H1 (cell line): ENCODE measurements around the gene RAB1B. TPM values are rescaled to one million over a fixed set of nuclear protein-coding genes. Genes with fewer than 3 reads are reported as not detected.

Experiments used
- BRCA1 ChIP-seq: IDR thresholded peaks from 2 replicates; pipeline ENCODE4 v1.6.1; 2012; ENCODE audit warnings: low read depth, low read length, improper control_type of control experiment
- FOSL1 ChIP-seq: IDR thresholded peaks from 2 replicates; pipeline ENCODE4 v1.6.1; 2011; ENCODE audit warnings: mild to moderate bottlenecking, low read depth, low read length, moderate library complexity; ENCODE audit not compliant: insufficient read depth
- JUND ChIP-seq: IDR thresholded peaks from 2 replicates; pipeline ENCODE4 v1.6.1; 2011; ENCODE audit warnings: mild to moderate bottlenecking, improper control_type of control experiment, low read length
- KDM1A ChIP-seq: fragments of 200-600, 300-600 bp; sonication (generic); IDR thresholded peaks from 2 replicates; pipeline ENCODE4 v1.7.1; 2016; ENCODE audit warnings: mild to moderate bottlenecking, low read length, borderline replicate concordance
- KDM4A ChIP-seq: IDR thresholded peaks from one replicate; pipeline ENCODE4 v1.7.1; 2012; ENCODE audit warnings: low read depth, mild to moderate bottlenecking, moderate library complexity, low read length, inconsistent platforms; ENCODE audit not compliant: severe bottlenecking
- SRF ChIP-seq: IDR thresholded peaks from 2 replicates; pipeline ENCODE4 v1.6.1; 2011; ENCODE audit warnings: mild to moderate bottlenecking, low read depth, low read length, moderate library complexity
- TAF1 ChIP-seq: IDR thresholded peaks from 2 replicates; pipeline ENCODE4 v1.6.1; 2011; ENCODE audit warnings: mild to moderate bottlenecking, low read depth, low read length
- polyA plus RNA-seq, 7 experiments: library from polyadenylated mRNA; depleted of rRNA in 3 of 7; stranded (reverse) in 5 of 7; unstranded in 2 of 7; fragments of >200 nt in 5 of 7; fragments of 200-250 nt in 2 of 7; gene quantifications; 1 replicate in 5 of 7; 2 replicates in 1 of 7; 4 replicates in 1 of 7; pipeline versions ENCODE4 v1.2.1 to v1.2.3, GENCODE V29; 2011 to 2013; ENCODE audit warnings: missing spikeins in 2 of 7, mixed read lengths in 2 of 7
- total RNA-seq: library from RNA; stranded (reverse); fragmentation: NEBNext Ultra II Directional; extraction: Animal tissue kit (Norgen Biotek cat#: 25700); gene quantifications from 2 replicates; pipeline ENCODE4 v1.2.1, GENCODE V29; 2021
- TF ChIP-seq, protein P1 (sequence below): fragments of 300-600 bp; sonication (generic); IDR thresholded peaks from 2 replicates; pipeline ENCODE4 v1.7.1; 2012; ENCODE audit warnings: low read length, moderate library complexity, mild to moderate bottlenecking, inconsistent platforms; ENCODE audit not compliant: insufficient replicate concordance

The RAB1B gene
- total and polyA plus RNA-seq, 2 of the 8 experiments (the other 6 are each of a cell fraction or from before 2014, with no cell fraction given) = 100 to 217 TPM

DNA sequence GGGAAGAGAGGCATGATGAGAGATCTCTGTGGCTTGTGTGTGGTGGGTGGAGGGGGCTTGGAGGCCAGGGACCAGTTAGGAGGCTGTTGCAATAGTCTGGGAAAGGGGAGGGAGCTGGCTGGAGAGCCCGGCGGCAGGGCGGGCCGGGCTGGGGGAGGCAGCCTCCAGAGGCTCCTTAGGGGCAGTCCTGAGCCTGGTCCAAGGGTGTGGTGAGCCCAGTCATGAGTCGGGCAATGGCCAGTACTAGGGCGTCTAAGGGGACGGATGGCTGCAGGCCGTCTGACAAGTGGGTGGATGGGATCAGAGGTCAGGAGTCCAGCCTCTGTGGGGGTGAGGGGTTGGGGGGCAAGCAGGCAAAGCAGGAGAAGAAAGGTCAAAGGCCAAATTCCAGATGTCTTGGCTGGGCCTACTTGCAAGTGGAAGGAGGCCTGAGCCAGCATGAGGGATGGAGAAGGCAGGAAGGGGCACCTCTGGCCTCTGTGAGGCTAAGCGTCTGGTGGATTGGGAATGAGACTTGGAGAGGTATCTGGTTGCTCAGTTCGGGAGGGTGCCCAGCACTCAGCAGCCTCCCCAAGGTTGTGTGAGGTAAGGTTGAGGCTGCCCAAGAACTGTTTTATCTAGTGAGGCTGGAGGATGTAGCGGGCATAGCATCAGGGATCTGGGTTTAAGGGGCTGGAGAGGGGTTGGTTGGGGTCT lies 54.4 kb downstream of the RAB1B start (continued):
- TF ChIP-seq, protein P1, sequence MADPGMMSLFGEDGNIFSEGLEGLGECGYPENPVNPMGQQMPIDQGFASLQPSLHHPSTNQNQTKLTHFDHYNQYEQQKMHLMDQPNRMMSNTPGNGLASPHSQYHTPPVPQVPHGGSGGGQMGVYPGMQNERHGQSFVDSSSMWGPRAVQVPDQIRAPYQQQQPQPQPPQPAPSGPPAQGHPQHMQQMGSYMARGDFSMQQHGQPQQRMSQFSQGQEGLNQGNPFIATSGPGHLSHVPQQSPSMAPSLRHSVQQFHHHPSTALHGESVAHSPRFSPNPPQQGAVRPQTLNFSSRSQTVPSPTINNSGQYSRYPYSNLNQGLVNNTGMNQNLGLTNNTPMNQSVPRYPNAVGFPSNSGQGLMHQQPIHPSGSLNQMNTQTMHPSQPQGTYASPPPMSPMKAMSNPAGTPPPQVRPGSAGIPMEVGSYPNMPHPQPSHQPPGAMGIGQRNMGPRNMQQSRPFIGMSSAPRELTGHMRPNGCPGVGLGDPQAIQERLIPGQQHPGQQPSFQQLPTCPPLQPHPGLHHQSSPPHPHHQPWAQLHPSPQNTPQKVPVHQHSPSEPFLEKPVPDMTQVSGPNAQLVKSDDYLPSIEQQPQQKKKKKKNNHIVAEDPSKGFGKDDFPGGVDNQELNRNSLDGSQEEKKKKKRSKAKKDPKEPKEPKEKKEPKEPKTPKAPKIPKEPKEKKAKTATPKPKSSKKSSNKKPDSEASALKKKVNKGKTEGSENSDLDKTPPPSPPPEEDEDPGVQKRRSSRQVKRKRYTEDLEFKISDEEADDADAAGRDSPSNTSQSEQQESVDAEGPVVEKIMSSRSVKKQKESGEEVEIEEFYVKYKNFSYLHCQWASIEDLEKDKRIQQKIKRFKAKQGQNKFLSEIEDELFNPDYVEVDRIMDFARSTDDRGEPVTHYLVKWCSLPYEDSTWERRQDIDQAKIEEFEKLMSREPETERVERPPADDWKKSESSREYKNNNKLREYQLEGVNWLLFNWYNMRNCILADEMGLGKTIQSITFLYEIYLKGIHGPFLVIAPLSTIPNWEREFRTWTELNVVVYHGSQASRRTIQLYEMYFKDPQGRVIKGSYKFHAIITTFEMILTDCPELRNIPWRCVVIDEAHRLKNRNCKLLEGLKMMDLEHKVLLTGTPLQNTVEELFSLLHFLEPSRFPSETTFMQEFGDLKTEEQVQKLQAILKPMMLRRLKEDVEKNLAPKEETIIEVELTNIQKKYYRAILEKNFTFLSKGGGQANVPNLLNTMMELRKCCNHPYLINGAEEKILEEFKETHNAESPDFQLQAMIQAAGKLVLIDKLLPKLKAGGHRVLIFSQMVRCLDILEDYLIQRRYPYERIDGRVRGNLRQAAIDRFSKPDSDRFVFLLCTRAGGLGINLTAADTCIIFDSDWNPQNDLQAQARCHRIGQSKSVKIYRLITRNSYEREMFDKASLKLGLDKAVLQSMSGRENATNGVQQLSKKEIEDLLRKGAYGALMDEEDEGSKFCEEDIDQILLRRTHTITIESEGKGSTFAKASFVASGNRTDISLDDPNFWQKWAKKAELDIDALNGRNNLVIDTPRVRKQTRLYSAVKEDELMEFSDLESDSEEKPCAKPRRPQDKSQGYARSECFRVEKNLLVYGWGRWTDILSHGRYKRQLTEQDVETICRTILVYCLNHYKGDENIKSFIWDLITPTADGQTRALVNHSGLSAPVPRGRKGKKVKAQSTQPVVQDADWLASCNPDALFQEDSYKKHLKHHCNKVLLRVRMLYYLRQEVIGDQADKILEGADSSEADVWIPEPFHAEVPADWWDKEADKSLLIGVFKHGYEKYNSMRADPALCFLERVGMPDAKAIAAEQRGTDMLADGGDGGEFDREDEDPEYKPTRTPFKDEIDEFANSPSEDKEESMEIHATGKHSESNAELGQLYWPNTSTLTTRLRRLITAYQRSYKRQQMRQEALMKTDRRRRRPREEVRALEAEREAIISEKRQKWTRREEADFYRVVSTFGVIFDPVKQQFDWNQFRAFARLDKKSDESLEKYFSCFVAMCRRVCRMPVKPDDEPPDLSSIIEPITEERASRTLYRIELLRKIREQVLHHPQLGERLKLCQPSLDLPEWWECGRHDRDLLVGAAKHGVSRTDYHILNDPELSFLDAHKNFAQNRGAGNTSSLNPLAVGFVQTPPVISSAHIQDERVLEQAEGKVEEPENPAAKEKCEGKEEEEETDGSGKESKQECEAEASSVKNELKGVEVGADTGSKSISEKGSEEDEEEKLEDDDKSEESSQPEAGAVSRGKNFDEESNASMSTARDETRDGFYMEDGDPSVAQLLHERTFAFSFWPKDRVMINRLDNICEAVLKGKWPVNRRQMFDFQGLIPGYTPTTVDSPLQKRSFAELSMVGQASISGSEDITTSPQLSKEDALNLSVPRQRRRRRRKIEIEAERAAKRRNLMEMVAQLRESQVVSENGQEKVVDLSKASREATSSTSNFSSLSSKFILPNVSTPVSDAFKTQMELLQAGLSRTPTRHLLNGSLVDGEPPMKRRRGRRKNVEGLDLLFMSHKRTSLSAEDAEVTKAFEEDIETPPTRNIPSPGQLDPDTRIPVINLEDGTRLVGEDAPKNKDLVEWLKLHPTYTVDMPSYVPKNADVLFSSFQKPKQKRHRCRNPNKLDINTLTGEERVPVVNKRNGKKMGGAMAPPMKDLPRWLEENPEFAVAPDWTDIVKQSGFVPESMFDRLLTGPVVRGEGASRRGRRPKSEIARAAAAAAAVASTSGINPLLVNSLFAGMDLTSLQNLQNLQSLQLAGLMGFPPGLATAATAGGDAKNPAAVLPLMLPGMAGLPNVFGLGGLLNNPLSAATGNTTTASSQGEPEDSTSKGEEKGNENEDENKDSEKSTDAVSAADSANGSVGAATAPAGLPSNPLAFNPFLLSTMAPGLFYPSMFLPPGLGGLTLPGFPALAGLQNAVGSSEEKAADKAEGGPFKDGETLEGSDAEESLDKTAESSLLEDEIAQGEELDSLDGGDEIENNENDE = no peak
- TF ChIP-seq JUND = no peak
- TF ChIP-seq BRCA1 = no peak
- no peak for TF ChIP-seq KDM1A
- no peak for TF ChIP-seq TAF1
- TF ChIP-seq SRF = no peak
- TF ChIP-seq FOSL1 = no peak
- TF ChIP-seq KDM4A = no peak
